ENCODE results near the gene PSMF1.

PSMF1 gene

DNA sequence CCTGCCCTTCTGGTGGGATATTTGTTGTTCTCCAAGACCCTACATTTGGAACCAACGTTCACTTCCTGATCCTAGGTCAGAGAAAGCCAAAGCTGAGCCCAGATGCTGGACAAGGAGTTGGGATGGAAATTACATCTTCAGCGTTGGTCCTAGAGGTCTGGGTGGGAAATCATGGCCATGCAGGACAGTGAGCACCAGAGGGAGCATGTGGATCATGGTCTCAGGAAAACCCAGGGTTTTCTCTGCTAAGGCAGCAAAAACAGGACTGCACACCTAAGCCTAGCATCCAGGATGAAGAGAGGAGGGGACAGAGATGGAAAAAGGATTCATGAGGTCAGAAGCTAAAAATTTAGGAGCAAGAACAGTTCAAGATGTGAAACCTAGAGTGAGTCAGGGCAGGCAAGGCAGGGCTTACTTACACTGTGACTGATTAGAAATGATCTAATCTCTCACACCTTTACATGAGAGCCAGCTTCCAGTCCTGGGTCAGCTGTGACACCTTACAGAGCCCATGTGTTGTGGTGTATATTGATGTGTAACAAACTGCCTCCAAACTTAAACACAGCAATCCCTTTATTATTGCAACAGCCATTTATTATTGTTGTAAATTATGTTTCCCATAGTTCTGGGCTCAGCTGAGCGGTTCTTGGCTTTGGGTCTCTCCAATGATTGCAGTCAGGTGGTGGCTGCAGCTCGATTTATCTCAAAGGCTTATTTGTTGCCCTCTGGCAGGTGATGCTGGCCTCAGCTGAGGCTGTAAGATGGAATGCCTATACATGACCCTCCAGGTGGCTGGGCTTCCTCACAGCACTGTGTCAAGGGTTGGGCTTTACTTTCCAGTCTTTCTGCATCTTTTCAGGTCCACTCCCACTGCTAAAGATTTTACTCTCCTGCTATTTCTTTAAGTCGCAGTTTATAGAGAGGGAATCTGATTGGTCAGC lies 91.3 kb downstream of the PSMF1 start:
- no peaks in the 10 kb centered on the region for H3K27me3 ChIP-seq (ENCODE audit: insufficient read depth, low read length)
- H3K27ac ChIP-seq (ENCODE audit: low read depth, low read length, poor library complexity, severe bottlenecking) = no peak overlapping the region
- no peaks in the 10 kb centered on the region for H4K20me1 ChIP-seq (ENCODE audit: insufficient read depth, low read length)
- H3F3A ChIP-seq (ENCODE audit: insufficient read depth, low read length) = no peaks in the 10 kb centered on the region
- H3K4me2 ChIP-seq (ENCODE audit: low read length) = no peak overlapping the region
- no peak overlapping the region for H2AFZ ChIP-seq (ENCODE audit: low read length)
- TF ChIP-seq, protein P1, sequence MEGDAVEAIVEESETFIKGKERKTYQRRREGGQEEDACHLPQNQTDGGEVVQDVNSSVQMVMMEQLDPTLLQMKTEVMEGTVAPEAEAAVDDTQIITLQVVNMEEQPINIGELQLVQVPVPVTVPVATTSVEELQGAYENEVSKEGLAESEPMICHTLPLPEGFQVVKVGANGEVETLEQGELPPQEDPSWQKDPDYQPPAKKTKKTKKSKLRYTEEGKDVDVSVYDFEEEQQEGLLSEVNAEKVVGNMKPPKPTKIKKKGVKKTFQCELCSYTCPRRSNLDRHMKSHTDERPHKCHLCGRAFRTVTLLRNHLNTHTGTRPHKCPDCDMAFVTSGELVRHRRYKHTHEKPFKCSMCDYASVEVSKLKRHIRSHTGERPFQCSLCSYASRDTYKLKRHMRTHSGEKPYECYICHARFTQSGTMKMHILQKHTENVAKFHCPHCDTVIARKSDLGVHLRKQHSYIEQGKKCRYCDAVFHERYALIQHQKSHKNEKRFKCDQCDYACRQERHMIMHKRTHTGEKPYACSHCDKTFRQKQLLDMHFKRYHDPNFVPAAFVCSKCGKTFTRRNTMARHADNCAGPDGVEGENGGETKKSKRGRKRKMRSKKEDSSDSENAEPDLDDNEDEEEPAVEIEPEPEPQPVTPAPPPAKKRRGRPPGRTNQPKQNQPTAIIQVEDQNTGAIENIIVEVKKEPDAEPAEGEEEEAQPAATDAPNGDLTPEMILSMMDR (IDR thresholded peaks at IDR 0.05; ENCODE audit: low read length) = no peak
- TF ChIP-seq EZH2 (IDR thresholded peaks at IDR 0.05; ENCODE audit: borderline replicate concordance, low read length) = no peak
- H3K36me3 ChIP-seq (ENCODE audit: insufficient read depth, low read length) = no peaks in the 10 kb centered on the region
- H3K9me2 ChIP-seq (ENCODE audit: low read depth, low read length) = no peaks in the 10 kb centered on the region
- H3K4me3 ChIP-seq (ENCODE audit: low read depth, low read length, poor library complexity, severe bottlenecking) = no peak overlapping the region
- no peak overlapping the region for H3K9ac ChIP-seq (ENCODE audit: low read length)
- H3K9me3 ChIP-seq (ENCODE audit: low read length) = no peaks in the 10 kb centered on the region
- no peaks in the 10 kb centered on the region for H3K4me1 ChIP-seq (ENCODE audit: insufficient read depth, low read length, severe bottlenecking)
- no peaks in the 10 kb centered on the region for H3K79me2 ChIP-seq (ENCODE audit: insufficient read depth, low read length)

DNA sequence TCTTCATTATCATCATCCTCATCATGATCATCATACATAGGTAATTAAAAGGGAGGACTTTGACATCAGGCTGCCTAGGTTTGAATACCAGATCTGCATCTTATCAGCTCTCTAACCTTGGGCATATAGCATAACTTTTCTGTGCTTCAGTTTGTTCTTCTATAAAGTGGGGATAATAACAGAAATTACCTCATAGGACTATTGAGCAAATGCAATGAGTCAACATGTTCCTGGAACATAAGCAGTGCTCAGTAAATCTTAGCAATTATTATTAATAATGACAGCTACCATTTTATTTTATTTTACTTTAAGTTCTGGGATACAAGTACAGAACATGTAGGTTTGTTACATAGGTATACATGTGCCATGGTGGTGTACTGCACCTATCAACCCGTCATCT lies 92.1 kb downstream of the PSMF1 start:
- Histone ChIP-seq H3K27ac (ENCODE audit: low read depth, low read length, poor library complexity, severe bottlenecking) (no peak overlapping the region), H3K79me2 (ENCODE audit: insufficient read depth, low read length) (no peaks in the 10 kb centered on the region), H2AFZ (ENCODE audit: low read length) (no peak overlapping the region), H3K9me2 (ENCODE audit: low read depth, low read length) (no peaks in the 10 kb centered on the region), H3K4me1 (ENCODE audit: insufficient read depth, low read length, severe bottlenecking) (no peaks in the 10 kb centered on the region), H3K4me3 (ENCODE audit: low read depth, low read length, poor library complexity, severe bottlenecking) (no peak overlapping the region), H3F3A (ENCODE audit: insufficient read depth, low read length) (no peaks in the 10 kb centered on the region), H3K9ac (ENCODE audit: low read length) (no peak overlapping the region), H3K27me3 (ENCODE audit: insufficient read depth, low read length) (no peaks in the 10 kb centered on the region), H3K9me3 (ENCODE audit: low read length) (no peaks in the 10 kb centered on the region), H3K4me2 (ENCODE audit: low read length) (no peak overlapping the region), H3K36me3 (ENCODE audit: insufficient read depth, low read length) (no peaks in the 10 kb centered on the region), H4K20me1 (ENCODE audit: insufficient read depth, low read length) (no peaks in the 10 kb centered on the region)
- no peak for TF ChIP-seq EZH2 (IDR thresholded peaks at IDR 0.05; ENCODE audit: borderline replicate concordance, low read length)
- TF ChIP-seq, protein P1 (IDR thresholded peaks at IDR 0.05; ENCODE audit: low read length) = no peak

DNA sequence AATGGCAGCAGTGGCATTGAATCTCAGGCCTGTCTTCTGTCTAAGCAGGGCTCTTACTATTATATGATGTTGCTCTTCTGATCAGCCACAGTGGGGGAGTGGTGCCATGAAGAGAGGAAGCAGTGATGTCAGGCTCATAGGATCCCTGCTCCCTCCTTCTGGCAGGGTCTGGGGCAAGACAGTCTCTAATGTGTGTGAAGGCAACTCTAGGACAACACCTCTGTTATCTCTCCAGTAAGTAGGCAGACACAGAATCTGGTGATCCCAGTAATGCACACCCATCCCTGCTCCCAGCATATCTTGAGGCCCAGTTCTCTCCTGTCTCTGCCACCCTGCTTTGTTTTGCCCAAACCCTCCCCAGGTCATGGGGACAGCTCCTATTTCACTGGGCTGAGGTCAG lies 93.6 kb downstream of the PSMF1 start:
- no peaks in the 10 kb centered on the region for H3K9me3 ChIP-seq (ENCODE audit: low read length)
- H3K27ac ChIP-seq (ENCODE audit: low read depth, low read length, poor library complexity, severe bottlenecking) = no peak overlapping the region
- H3K9me2 ChIP-seq (ENCODE audit: low read depth, low read length) = no peaks in the 10 kb centered on the region
- H3K4me3 ChIP-seq (ENCODE audit: low read depth, low read length, poor library complexity, severe bottlenecking) = no peak overlapping the region
- no peaks in the 10 kb centered on the region for H4K20me1 ChIP-seq (ENCODE audit: insufficient read depth, low read length)
- H3K36me3 ChIP-seq (ENCODE audit: insufficient read depth, low read length) = no peaks in the 10 kb centered on the region
- no peak overlapping the region for H3K4me2 ChIP-seq (ENCODE audit: low read length)
- no peak overlapping the region for H2AFZ ChIP-seq (ENCODE audit: low read length)
- H3K4me1 ChIP-seq (ENCODE audit: insufficient read depth, low read length, severe bottlenecking) = no peaks in the 10 kb centered on the region
- no peaks in the 10 kb centered on the region for H3F3A ChIP-seq (ENCODE audit: insufficient read depth, low read length)
- no peak overlapping the region for H3K9ac ChIP-seq (ENCODE audit: low read length)
- H3K79me2 ChIP-seq (ENCODE audit: insufficient read depth, low read length) = no peaks in the 10 kb centered on the region
- no peaks in the 10 kb centered on the region for H3K27me3 ChIP-seq (ENCODE audit: insufficient read depth, low read length)
- TF ChIP-seq EZH2 (IDR thresholded peaks at IDR 0.05; ENCODE audit: borderline replicate concordance, low read length) = no peak
- TF ChIP-seq, protein P1 (IDR thresholded peaks at IDR 0.05; ENCODE audit: low read length) = no peak

All from OCI-LY1 (cell line).